ENCODE measurements around the gene BFSP2. TPM values are rescaled to one million over a fixed set of nuclear protein-coding genes. Genes with fewer than 3 reads are reported as not detected.

Gene BFSP2
- total and polyA plus RNA-seq, 2 donors (not counting 3 experiments of a cell fraction or from before 2014, with no cell fraction given): not detected

DNA sequence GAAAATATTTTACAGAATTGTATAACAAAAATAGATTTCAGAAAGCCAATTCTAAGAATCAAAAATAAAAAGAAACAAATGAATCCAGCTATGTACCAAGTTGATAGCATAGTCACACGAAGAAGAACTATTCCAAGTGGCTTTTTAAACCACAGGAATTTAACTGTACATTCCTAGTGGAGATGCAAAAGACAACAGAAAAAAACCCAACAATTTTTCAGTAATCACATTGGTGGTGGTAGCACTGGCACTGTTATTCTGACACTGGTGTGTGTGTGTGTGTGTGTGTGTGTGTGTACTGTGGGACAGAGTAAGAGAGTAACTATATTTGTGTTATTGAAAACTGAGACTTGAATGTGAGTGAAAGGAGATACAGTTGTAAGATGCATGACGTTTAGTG is 9.1 kb downstream of the BFSP2 start:
- Histone ChIP-seq H4K20me1 (replicated peaks; ENCODE audit: control insufficient read depth, extremely low read depth, insufficient read depth, low read length) (no peaks in the 10 kb centered on the region), H3K4me3 (replicated peaks in 1 of 3; ENCODE audit: insufficient read depth in 1 of 3, low read depth in 1 of 3, low read length in 3 of 3) (no peak overlapping the region), H3K9me1 (replicated peaks; ENCODE audit: control insufficient read depth, extremely low read depth, insufficient read depth, low read length) (no peaks in the 10 kb centered on the region), H3K36me3 (ENCODE audit: control insufficient read depth in 2 of 2, extremely low read depth in 1 of 2, insufficient read depth in 2 of 2, low read length in 2 of 2) (no peaks in the 10 kb centered on the region), H3K9me3 (replicated peaks; ENCODE audit: control insufficient read depth, insufficient read depth, low read length) (no peaks in the 10 kb centered on the region), H3K9ac (replicated peaks; ENCODE audit: extremely low read depth, insufficient read depth, low read length) (no peak overlapping the region), H2AFZ (ENCODE audit: low read depth, low read length) (no peak overlapping the region), H3K27ac (ENCODE audit: insufficient read depth, low read depth, low read length) (no peak overlapping the region), H3K27me3 (ENCODE audit: control insufficient read depth in 2 of 2, insufficient read depth in 2 of 2, low read length in 2 of 2) (peaks cover 9 to 13% of the 10 kb centered on the region in 2 experiments), H3K4me2 (ENCODE audit: insufficient read depth, low read length) (no peak overlapping the region), H3K79me2 (ENCODE audit: control insufficient read depth, insufficient read depth, low read length) (no peaks in the 10 kb centered on the region), H3K4me1 (ENCODE audit: control insufficient read depth, extremely low read depth, insufficient read depth, low read length) (no peaks in the 10 kb centered on the region)
- no peak for DNase-seq (ENCODE audit: low read depth, low spot score)
- dilution Hi-C loops (cut with MboI; ENCODE audit: extremely low pct_ligation_motif_present, low sequenced_read_pairs) (no loop called here), intact Hi-C loops (cut with micrococcal nuclease) (no loop called here)
- TF ChIP-seq FOS (IDR thresholded peaks at IDR 0.05; ENCODE audit: borderline replicate concordance, insufficient read depth, low read length): no peak
- no peak for TF ChIP-seq MYC (IDR thresholded peaks at IDR 0.05; ENCODE audit: low read depth, low read length)
- TF ChIP-seq, protein P1, sequence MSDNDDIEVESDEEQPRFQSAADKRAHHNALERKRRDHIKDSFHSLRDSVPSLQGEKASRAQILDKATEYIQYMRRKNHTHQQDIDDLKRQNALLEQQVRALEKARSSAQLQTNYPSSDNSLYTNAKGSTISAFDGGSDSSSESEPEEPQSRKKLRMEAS (IDR thresholded peaks at IDR 0.05; ENCODE audit: insufficient read depth, insufficient read length): no peak
- TF ChIP-seq POLR2A (IDR thresholded peaks at IDR 0.05; ENCODE audit: low read depth, low read length): no peak
- TF ChIP-seq, protein P2, sequence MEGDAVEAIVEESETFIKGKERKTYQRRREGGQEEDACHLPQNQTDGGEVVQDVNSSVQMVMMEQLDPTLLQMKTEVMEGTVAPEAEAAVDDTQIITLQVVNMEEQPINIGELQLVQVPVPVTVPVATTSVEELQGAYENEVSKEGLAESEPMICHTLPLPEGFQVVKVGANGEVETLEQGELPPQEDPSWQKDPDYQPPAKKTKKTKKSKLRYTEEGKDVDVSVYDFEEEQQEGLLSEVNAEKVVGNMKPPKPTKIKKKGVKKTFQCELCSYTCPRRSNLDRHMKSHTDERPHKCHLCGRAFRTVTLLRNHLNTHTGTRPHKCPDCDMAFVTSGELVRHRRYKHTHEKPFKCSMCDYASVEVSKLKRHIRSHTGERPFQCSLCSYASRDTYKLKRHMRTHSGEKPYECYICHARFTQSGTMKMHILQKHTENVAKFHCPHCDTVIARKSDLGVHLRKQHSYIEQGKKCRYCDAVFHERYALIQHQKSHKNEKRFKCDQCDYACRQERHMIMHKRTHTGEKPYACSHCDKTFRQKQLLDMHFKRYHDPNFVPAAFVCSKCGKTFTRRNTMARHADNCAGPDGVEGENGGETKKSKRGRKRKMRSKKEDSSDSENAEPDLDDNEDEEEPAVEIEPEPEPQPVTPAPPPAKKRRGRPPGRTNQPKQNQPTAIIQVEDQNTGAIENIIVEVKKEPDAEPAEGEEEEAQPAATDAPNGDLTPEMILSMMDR (IDR thresholded peaks at IDR 0.05; ENCODE audit: extremely low read depth in 1 of 2, insufficient read depth in 1 of 2, low read depth in 1 of 2, low read length in 2 of 2): no peak
- TF ChIP-seq GATA2 (IDR thresholded peaks at IDR 0.05; ENCODE audit: insufficient read depth, insufficient read length, low read depth, low read length): no peak
- TF ChIP-seq POLR2AphosphoS5 (IDR thresholded peaks at IDR 0.05; ENCODE audit: insufficient read depth, low read depth, low read length): no peak
- CTCF ChIA-PET: interaction anchor here (0.7 to 1.5 kb wide), 4 partner anchors 13 to 678 kb away, joined by 3 to 5 read pairs (median 4); no protein-coding TSS in a partner anchor
- POLR2A ChIA-PET: no interaction called here
- no TSS peak for BruUV-seq (replicated peaks)
- no peak for FAIRE-seq
